Gastroesophageal sphincter (tissue), 3 donors: ENCODE results near the gene SYNE1.
"Not testable (repeated sequence)": the region's sequence is repeated elsewhere in the genome, so short reads cannot be mapped to it uniquely, and the experiment has no call there.

Experiments
- CTCF ChIP-seq, 4 experiments: fragments of 200-600 bp in 2 of 4; fragments of 450-650 bp in 2 of 4; sonication (generic) in 1 of 4; IDR thresholded peaks; one replicate each; pipeline ENCODE4 v1.5.1; 2017 to 2019; ENCODE audit warnings: antibody characterized with exemption in 4 of 4, mild to moderate bottlenecking in 2 of 4, moderate library complexity in 2 of 4
- EP300 ChIP-seq: sonication (generic); formaldehyde crosslinking; IDR thresholded peaks from one replicate; pipeline ENCODE4 v1.6.1; 2017; ENCODE audit warnings: antibody characterized with exemption, mild to moderate bottlenecking
- POLR2AphosphoS5 ChIP-seq: sonication (generic); formaldehyde crosslinking; IDR thresholded peaks from one replicate; pipeline ENCODE4 v1.6.1; 2017; ENCODE audit warnings: antibody characterized with exemption

GRCh38 chr6:152138344-152138743 is 498.8 kb downstream of the SYNE1 start:
- not testable (repeated sequence) for TF ChIP-seq CTCF (IDR thresholded peaks at IDR 0.05); POLR2AphosphoS5; EP300
